GM18867 (cell line): Measurements from ENCODE around the gene KAZN.

Source experiments
- ATAC-seq: cut with Tn5 transposase; IDR thresholded peaks from one replicate; pipeline ENCODE4 v1.9.1; 2021; ENCODE audit warnings: mild to moderate bottlenecking, moderate library complexity; ENCODE audit not compliant: unreplicated experiment

KAZN gene

DNA sequence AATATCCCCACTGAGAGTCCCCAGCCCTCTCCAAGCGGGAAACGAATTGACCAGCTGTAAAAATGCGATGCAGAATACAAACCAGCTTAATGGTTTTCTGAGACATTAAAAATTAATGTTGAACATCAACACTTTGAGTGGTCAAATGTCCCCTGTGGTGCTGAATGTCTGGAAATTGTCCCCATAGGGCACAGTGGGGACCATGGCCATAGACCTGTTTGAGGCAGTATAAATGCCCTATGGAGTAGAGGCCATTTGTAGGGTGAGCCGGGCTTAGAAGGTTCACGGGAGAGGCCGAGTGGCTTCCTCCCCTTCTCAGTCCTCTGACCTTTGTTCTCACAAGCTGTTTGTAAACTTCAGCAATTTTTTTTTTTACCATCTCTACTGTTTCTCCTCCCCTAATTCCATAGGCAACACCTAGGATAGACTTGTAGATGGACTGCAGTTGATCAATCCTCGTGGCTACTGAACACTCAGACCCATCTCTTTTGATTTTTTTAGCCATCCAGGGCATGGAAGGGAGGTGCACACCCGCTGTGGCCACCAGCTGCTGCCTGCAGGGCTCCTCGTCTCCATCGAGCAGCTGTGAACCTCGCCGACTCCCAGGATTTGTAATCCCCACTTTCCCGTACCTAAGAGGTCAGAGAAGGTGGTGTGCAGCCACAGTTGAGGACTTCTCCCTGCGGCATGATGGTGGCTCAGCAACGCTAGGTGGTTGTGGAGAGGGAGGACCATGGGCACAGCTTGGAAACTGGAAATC lies 41.0 kb downstream of the KAZN start:
- ATAC-seq = no peak

DNA sequence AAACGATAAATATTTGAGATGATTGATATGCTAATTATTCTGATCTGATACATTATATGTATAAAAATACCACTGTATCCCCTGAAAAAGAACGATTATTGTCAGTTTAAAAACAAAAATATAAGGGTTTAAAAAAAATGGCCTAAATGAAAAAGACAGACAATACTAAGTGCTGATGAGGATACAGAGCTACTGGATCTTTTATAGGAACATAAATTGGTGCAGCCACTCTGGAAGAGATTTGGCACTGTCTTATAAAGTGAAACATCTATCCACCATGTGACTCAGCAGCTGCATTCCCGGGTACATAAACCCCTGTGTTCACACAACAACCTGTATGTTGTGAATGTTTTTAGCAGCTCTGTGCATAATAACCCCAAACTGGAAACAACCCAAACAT lies 44.2 kb downstream of the KAZN start:
- ATAC-seq = no peak

DNA sequence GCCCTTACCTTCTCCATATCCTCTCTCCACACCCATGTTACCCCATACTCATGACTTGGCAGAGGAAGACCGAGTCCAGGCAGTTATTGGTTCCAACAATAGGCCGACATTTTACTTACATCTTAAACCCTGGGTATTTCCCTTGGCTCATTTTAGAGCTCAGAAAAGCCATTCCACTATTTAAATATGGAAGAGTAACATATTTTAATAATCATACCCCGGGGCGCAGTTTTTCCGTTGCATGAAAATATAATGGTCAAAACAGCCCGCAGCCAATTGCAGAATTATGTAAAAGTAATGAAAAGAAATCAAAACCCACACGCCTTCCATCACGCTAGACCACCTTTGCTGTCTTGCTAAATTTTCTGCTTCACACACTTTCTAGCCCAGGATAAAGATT lies 48.5 kb downstream of the KAZN start:
- no peak for ATAC-seq

DNA sequence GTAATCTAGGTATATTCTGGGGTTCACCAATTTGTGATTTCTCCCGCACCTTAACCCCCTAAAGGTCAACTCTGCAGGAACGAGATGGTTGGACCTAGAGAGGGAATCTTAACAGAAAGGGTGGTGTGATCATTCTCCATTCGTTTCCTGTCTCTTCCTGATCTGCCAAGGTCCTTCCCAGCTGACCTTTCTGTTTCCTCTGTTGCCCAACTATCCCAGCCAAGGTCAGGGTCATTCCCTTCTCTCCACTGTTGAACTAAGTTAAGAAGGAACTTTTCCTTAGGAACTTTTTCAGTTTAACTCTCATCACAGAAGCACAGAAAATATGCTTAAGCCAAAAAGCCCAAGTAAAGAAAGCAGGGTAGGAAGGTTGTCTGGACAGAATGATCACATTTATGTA lies 49.3 kb downstream of the KAZN start:
- ATAC-seq = no peak

DNA sequence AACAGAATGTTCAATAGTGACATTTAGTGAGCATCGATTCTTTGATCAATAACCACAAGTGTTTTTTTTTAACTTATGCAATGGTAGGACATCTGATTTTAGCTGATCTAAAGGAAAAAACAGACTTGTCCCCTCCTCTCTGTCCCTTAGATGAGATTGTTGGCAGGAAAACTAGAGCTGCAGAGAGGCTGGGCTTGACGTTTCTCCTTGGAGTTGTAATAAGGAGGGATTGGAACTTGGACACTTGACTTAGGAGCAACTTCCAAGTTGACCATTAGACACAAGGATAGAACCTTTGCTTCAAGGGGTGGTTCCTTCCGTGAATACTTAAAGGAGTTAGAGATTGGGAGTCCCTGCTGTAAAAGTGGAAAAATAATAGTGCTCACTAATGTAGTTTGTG lies 49.9 kb downstream of the KAZN start:
- ATAC-seq = no peak

DNA sequence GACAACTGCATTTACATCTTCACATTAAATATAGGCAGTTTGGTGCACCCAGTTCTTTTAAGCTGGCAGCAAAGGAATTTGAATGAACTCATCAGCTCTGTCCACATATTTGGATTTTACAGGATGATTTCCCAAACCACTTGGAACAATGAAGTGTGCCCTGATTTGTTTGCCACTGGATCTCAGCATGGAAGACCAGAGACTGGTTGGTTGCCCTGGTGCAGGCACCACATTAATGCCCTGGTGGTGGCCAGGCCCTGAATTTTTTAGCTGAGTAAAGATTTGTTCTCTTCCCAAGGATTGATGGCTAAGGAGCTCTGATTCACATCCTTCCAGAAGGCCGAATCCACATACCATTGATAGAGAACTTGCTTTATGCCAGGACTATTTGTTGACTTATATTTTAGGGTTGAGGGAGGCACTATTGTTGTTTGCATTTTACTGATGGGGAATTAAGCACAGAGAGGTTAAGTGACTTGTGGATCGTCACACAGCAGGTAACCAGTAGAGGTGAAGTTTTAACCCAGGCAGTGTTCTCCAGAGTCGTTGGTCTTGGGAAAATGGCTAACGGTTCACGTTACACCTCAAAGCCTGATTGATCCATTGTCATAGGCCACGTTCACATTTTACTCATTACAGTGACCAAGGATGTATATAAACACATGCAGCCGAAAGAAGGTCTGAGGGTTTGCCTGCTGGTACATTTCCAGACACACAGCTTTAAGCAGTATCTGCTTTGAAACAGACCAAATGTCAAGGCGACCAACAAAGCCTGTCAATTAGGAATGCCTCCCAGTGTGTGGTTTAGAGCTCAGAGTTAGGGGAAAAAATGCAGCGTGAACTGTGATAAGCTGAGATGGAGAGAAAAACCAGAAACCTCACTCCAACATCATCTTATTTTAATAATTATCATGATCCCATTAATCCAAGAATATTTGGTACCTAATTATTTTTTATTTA lies 50.7 kb downstream of the KAZN start:
- no peak for ATAC-seq

DNA sequence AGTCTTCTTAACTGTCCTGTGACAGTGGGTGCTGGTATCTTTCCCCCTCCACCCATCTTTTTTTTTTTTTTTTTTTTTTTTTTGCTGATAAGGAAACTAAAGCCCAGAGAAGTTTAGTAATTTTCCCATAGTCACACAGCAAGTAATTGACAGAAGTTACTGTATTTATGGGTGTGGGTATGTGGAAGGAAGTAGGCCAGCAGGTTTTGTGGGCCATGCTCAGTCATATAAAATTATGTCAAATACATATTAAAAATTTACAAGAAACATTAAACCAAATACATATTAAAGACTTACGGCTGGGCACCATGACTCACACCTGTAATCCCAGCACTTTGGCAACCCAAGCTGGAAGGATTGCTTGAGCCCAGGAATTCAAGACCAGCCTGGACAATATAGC lies 51.5 kb downstream of the KAZN start:
- no peak for ATAC-seq

DNA sequence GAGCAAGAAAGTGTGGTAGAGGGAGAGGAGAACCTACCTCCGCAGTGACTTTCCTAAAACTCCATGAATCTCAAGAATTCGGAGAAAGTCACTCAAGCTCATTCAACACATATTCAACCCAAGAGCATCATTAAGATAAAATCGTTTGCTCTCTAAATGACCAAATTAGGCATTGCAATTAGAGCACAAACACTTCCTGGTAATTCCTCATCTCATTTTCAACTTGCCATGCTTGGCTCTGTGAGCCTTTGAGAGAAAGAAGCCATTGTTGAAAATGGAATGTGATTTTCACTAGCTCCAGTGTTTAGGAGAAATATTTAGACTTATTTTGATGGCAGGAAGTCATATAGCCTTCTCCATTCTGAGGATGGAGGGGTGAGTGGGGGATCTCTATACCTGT lies 52.5 kb downstream of the KAZN start:
- no peak for ATAC-seq

DNA sequence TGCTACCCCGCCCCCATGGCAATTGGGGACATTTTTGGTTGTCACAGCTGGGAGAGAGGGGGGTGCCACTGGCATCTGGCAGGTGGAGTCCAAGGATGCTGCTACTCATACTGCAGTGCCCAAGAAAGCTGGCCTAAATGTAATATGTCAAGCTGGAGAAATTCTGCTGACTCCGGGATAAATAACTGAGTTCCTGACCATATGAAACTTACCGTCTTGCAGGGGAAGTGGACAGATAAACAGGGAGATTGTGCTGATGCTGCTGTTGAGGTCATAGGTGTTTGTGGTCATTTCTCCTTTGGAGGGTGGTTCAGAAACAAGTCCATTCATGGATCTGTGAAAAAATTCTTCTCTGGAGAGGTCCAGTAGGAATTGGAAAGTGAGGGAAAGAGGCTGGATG lies 54.4 kb downstream of the KAZN start:
- ATAC-seq = no peak

DNA sequence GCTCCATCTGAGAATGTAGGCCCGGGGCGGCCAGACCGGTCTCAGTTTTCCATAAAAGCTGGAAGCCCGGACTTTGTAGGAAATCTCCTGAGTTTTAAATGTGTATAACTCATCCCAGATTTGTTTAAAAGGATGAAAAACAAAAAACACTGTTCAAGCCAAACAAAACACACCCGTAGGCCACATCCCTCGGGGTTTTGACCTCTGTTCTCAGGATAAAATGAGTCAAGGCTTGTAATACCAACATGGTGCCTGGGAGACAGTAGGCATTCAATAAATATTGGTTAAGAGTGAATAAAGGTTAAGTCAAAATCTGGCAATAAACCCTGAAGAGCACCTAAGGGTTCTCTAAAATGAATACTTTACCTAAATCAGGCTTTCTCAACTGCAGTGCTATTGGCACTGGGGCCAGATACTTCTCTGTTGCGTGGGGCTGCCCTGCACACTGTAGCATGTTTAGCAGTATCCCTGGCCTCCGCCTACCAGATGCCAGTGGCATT lies 55.0 kb downstream of the KAZN start:
- ATAC-seq = no peak

DNA sequence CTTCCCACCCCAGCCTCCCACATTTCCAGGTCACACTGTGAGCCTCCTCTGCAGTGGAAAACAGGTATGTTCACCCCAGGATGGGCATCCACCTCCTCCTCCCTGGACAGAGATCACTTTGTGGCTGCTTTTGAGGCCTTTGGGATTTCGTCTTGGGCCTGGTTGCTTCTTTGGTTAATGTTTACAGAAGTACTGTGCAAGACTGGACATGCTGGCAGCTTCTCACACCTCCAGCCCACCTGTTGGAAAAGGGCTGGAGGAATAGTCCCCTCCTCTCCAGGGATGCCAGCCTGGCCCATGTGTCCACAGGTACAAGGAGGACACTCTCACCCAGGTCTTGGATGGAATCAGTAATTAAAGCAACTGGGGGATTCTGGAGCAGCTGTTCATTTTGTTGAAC lies 56.1 kb downstream of the KAZN start:
- ATAC-seq = no peak

DNA sequence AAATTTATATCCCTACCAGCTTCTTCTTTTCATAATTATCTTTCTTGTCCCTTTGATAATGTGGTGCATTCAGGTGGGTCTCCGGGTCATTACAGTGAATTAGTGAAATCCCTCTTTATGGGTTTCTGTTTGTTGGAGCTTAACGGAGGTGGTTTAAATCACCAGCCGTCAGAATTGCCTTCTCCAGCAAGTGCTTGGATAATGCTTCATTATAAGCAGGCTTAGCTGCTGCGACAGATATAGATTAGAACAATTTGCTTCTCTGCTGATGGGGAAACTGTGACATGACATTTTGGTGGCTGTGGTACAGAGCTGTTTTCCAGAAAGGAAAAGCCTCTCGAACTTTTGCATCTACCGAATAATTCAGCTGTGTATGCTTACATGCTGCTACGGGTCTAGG lies 56.9 kb downstream of the KAZN start:
- no peak for ATAC-seq

DNA sequence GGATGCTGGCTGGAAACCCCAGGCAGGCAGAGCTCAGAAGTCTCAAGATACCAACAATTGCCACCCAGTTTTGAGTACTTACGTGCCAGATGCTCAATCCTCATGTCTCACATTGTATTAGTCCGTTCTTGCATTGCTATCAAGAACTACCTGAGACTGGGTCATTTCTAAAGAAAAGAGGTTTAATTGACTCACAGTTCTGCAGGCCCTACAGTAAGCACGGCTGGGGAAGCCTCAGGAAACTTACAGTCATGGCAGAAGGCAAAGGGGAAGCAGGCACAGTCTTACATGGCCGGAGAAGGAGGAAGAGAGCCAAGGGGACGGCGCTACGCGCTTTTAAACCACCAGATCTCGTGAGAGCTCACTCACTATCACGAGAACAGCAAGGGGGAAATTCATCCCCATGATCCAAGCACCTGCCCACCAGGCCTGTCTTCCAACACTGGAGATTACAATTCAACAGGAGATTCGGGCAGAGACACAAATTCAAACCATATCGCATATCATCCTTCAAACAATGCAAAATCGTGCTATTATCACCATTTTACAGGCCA lies 58.0 kb downstream of the KAZN start:
- ATAC-seq = no peak

DNA sequence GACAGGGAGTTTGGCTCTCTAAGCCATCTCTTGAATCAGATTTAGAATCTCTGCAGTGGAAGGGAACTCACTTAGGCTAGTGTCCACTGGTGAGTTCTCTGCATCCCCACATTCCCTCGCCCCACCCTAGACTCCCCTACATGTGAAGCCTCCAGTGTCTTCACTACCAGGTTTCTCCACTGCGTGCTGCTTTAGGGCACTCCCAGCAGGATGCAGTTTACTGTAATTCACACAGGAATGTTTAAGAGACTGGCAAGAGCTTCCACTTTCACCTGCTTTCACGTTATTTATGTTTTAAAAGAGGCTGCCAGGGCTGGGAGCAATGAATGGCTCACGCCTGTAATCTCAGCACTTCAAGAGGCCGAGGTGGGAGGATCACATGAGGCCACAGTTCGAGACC lies 60.2 kb downstream of the KAZN start:
- ATAC-seq = no peak

DNA sequence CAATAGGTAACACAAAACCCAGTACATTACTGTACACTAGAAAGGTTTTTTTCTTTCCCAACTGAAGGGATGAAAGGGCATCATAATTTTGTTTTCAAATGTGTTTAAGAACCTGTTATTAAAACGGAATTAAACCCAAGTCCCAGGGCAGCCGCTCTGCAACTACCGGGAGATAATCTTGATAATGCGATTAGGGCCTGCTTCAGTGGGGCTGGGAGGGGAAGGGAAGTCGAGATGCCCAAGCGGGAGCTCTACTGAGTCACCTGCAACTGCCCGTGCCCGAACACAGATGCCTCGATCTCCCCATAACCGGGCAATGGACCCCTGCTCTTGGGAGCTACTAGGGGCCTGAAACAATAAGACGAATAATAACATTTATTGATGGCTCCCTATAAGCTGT lies 61.4 kb downstream of the KAZN start:
- ATAC-seq = no peak

DNA sequence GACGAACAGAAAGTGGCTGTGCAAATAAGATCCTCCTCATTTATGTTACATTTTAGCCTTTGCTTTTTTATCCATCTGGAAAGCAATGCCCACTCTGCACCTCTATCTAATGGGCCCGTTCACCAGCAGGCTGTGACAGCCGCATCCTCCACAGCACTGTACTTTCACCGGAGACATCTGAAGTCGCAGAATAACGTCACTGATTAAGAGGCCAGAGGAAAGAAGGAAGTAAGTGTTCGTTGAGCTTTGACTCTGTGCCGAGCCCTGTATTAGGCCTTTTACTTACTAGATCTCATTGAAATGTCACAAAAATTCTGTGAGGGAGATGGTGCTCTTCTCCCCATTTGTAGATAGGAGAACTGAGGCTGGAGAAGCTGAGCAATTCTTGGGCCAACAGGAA lies 62.3 kb downstream of the KAZN start:
- no peak for ATAC-seq

DNA sequence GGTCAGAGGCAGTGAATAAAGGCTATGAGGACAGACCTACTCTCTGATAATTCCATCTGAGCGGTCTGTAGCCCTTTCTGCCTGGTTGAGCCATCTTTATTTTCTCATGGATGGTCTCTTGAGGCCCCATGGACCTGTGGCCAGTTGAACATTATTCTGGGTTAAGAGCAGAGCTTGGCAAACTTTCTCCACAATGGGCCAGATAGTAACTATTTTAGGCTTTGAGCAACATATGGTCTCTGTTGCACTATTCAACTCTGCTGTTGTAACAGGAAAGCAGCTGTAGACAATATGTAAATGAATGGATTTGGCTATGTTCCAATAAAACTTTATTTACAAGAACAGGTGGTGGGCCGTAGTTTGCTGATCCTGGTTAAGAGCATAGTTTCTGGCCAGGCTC lies 62.7 kb downstream of the KAZN start:
- no peak for ATAC-seq

DNA sequence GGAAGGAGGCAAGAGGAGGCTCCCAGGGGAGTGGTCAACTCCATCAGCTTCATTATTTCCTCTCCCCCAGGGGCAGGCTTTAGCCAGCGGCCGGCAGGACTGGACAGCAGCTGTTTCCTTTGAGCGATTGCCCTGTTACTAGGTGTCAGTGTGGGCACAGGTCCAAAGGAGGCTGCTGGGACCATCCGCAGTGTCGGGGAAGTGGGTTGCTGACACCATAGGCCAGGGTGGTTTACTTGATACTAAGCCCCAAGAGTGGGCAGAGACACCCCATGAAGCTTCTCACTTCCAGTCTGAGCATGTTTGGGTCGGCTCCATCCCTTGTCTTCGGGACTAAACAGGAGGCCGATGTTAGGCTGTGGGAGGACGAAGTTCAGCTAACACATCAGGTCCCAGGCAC lies 63.6 kb downstream of the KAZN start:
- no peak for ATAC-seq

DNA sequence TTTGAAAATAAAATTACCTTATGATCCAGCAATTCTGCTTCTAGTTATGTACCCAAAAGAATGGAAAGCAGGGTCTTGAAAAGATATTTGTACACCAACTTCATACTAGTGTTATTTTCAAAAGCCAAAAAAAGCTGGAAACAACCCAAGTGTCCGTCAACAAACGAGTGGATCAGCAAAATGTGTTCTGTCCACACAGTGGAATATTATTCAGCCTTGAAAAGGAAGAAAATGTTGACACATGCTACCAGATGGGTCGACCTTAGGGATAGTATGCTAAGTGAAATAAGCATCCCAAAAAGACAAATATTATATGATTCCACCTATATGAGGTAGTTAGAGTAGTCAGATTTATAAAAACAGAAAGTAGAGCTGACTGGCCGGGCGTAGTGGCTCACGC lies 65.3 kb downstream of the KAZN start:
- ATAC-seq = no peak

DNA sequence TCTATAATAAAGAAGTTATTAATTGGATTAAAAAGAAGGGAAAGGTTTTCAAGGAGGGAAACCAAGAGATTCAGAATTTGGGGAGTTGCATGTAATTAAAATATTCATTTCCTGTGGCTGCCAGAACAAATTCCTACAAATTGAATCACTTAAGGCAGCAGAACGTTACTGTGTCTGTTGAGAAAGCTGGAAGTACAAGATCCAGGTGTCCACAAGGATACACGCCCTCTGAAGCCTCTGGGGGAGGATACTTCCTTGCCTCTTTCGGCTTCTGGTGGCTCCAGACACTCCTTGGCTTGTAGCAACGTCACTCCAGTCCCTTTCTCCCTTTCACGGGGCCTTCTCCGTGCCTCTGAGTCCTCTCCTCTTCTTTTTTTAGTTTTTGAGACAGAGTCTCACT lies 67.9 kb downstream of the KAZN start:
- no peak for ATAC-seq

DNA sequence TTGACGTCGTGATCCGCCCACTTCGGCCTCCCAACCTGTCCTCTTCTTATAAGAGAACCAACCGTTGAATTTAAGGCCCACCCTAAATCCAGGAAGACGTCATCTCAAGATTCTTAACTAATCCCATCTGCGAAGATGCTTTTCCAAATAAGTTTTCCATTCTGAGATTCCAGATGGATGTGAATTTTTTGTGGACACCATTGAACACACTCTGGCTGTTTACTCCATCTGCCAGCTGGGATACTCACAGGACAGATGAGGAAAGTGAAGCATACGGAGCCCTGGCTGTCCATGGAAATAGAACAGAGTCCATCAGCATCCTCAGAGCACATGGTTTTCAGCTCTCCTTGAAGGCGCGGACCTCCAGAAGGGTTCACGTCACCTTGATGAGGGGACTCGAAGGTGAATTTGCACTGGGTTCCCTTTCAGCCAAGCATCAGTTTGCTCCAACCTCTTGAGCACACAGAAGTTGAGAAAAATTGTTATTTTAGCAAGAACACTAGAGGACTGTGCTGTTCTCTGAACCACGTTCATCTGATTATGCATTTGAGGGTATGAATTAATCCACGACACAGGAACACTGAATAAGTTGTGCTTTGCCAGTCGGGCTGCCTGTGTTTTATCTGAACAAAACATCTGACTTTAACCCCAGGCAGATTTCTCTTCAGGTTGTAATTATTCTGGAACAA lies 68.6 kb downstream of the KAZN start:
- ATAC-seq = no peak
